NCI-H146 treated with DMSO at 0.1 percent for 48 hours (cell line): Measurements from ENCODE around the gene BBS7.

Experiments
- DNase-seq: peaks from one replicate; lab custom pipeline; 2025; ENCODE audit not compliant: unreplicated experiment; lab: John Stamatoyannopoulos, UW

BBS7 gene, protein sequence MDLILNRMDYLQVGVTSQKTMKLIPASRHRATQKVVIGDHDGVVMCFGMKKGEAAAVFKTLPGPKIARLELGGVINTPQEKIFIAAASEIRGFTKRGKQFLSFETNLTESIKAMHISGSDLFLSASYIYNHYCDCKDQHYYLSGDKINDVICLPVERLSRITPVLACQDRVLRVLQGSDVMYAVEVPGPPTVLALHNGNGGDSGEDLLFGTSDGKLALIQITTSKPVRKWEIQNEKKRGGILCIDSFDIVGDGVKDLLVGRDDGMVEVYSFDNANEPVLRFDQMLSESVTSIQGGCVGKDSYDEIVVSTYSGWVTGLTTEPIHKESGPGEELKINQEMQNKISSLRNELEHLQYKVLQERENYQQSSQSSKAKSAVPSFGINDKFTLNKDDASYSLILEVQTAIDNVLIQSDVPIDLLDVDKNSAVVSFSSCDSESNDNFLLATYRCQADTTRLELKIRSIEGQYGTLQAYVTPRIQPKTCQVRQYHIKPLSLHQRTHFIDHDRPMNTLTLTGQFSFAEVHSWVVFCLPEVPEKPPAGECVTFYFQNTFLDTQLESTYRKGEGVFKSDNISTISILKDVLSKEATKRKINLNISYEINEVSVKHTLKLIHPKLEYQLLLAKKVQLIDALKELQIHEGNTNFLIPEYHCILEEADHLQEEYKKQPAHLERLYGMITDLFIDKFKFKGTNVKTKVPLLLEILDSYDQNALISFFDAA

DNA sequence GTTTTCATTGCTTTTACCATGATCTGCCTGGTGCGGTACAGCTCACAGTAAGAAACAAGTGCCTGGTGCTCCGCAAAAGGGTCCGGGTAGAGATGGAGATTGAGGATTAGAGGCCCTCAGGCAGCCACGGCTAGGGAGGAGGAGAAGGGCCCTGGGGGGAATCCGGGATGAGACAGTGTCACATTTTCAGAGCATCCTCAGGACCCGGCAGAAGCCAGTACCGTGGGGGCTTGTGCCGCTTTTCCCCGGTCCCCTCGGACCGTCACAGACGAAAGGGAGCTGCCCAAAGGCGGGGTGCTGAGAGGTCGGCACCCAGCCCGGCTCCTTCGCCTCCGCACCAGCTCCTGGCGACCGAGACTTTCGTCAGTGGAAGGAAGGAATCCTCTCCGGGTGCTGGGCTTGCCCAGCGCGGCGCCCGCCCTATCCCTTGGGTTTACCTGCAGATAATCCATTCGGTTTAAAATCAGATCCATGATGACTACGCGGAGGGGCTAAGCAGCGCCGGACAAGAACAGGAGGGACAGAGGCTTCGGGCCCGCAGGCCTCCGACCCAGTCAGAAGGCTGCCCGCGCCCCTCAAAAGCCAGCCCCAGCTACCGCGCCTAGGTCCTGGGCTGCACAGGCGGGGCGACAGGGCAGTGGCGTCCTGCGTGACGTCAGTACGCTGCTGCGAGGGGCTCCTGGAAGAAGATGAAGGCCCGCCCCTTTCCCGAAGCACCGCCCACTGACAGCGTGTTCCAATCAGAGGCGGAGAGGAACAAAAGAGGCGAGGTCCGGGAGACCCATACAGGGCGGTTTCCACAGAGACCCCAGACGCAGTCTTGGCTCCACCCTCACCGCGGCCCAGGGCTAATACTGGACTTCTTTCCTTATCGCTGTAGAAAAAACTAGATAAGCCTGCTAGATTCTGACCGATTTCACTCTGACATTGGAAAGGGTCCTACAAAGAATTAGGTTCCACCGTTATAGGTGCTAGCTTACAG lies at the start of gene BBS7:
TSS of gene BBS7 (minus strand) at position 634 of the 982 bp plus-strand sequence. CDS start at position 473, 161 bp downstream.
- DNase-seq = peak; percentile 90

DNA sequence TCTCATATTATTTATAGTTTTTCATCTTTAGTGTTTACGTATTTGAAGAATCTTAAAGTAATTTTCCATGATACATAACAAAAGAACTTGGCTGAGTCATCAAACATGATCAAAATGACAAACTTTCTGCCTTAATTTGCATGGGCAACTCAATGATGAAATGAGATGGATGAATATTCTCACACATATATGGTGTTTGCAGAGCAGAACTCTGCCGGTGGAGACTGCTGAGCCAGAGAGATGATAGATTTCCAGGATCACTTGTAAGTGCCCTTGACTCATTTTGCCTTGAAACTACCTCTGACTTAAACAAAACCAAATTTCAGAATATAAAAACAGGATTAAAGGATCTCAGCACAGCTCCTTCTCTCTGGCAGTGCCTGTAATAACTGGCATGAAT lies 43.4 kb upstream of the BBS7 start:
- DNase-seq = no peak

DNA sequence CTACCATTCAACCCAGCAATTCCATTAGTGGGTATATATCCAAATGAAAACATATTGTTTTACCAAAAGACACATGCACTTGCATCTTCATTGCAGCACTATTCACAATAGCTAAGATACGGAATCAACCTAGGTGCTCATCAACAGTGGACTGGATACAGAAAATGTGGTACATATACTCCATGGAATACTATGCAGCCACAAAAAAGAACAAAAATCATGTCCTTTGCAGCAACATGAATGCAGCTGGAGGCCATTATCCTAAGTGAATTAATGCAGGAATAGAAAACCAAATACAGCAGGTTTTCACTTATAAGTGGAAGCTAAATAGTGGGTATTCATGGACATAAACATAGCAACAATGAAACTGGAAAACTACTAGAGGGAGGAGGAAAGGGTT lies 38.1 kb upstream of the BBS7 start:
- DNase-seq = no peak

DNA sequence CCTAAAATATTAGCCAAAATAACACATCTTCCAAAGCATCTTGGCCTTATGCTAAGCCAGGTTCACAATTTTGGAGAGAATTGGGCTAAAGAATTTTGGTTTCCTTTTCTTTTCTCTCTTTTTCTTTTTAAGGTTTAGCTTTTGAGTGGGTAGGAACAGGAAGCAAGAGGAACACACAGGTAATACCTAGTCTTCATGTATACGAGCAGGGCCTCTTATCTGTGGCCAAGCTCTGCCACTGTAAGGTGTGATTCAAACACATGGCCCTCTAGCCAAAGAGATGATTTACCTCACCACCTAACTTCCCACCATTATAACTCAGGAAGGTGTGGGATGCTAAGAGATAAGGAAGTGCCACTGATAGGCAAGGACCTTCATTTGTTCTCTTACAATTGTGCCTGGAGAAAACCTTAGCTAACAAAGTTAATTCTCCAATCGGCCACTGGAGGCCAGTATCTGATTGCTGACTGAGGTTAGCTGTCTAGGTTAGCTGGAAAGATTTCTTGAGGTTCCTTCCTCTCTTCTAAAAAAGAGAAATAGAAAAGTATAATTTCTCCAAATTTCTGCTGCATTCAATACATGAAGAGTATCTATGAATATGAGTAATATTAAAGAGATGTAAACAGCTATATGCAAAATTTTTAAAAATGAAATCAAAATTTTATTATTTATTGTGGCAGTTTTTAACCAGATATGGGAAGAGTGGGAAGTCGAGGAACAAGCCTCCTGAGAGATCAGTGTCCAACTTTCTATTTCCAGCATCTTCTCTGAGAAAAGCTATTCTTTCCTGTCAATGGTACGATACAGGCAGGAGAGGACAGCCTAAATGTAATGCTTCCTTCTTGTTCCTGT lies 30.1 kb upstream of the BBS7 start:
- peak; percentile 1 for DNase-seq

DNA sequence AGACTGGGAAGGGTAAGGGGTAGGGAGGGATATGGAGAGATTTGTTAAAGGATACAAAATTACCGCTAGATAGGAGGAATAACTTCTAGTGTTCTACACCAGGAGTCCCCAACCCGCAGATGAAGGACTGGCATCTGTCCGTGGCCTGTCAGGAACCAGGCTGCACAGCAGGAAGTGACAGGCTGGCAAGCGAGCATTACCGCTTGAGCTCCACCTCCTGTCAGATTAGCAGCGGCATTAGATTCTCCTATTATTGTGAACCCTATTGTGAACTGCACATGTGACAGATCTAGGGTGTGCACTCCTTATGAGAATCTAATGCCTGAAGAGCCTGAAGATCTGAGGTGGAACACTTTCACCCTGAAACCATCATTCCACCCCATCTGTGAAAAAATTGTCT lies 27.9 kb upstream of the BBS7 start:
- no peak for DNase-seq

GRCh38 chr4:121888134-121888533 lies 17.9 kb upstream of the BBS7 start:
- no peak for DNase-seq

DNA sequence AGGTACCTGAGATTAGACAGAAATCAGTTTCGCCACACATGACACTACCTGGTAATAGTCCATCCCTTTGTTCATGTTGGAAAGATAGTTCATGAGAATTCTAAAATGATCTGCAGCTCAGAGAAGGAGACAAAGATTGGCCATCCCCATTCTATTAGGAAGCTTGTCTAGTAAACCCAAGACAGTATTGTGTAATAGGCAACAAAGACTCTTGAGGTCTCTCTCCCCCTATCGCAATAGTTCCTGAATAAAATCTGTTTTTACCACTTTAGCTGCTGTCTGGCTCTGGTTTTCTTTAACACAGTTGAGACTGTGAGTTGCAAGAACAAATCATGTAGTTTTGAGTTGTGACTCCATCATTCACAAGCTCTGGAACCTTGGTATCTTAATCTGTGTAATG lies 14.8 kb upstream of the BBS7 start:
- DNase-seq = no peak

DNA sequence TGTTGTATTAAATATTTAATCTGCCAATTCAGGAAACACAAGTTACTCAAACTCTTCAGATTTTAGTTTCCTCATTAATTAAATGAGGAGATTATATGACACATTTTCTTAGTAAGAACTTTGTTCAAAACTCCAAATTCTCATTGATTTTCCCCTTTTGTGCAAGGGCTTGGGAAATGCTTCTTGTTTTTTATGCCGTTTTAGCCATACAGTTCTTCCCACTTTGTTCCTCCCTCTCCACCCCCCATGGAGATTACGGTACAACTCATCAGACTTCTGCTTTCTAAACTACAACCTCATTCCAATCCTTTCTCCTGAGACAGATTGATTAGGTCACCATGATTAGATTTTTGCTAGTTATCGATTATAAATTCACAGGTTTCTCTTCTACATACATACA lies 10.9 kb upstream of the BBS7 start:
- no peak for DNase-seq

GRCh38 chr4:121879135-121879534 lies 8.9 kb upstream of the BBS7 start:
- no peak for DNase-seq

GRCh38 chr4:121877041-121877773 lies 6.9 kb upstream of the BBS7 start:
- no peak for DNase-seq

DNA sequence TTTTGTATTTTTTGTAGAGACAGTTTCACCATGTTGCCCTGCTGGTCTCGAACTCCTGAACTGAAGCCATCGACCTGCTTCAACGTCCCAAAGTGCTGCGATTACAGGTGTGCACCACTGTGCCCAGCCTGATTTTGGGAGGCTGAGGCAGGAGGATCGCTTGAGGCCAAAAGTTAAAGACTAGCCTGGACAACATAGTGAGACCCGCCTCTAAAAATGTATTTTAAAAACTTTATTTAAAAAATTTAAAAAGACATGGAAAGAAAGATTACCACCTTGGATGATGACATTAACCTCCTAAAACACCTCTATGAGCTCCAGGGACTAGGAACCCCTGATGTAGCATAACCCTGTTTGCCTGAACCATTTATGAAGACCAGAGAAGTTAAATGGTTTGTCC lies 5.8 kb upstream of the BBS7 start:
- DNase-seq = no peak

GRCh38 chr4:121875652-121876051 lies 5.4 kb upstream of the BBS7 start:
- no peak for DNase-seq

- no peak for DNase-seq
These were observed 3.3 kb upstream of the BBS7 start for GRCh38 chr4:121873604-121874003.

GRCh38 chr4:121863799-121864198 lies 6.5 kb downstream of the BBS7 start:
- no peak for DNase-seq

GRCh38 chr4:121861426-121861825 lies 8.8 kb downstream of the BBS7 start:
- DNase-seq = no peak

DNA sequence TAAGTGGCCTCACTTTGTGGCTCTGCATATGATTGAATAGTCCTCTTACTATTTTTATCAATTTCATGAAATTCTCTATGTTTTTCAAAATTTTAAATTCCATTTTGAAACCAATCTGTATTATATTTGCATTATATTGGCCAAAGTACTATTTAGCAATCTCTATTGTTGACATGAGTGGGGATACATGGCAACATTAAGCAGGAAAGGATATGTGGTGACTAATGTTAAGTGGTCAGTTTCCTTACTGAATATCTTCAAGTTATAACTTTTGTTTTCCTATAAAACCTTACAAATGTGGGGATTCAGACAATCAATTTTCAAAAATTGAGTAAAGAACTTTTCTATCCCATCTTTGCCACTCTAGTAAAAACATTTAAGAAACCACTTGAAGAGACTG lies 10.2 kb downstream of the BBS7 start:
- DNase-seq = no peak

- DNase-seq = no peak
These were observed 18.9 kb downstream of the BBS7 start for GRCh38 chr4:121851354-121851753.

DNA sequence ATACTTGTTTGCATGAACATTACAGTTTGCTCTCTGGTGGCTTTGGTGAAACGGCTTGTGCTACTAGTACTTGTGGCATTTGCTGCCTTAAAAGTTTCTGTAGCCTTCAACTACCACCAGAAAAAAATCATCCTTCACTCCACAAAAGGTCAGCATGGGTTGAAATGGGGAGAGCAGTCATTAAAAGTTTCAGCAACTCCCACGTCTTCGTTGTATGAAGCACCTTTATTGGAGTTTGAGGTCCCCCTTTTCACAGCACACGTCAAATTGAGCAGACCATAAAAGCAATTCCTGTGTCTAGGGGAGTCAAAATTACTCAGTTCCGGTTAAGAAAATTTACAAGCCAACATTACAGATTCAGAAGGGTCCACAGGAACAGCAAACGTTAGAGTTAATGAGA lies 23.6 kb downstream of the BBS7 start:
- DNase-seq = no peak

DNA sequence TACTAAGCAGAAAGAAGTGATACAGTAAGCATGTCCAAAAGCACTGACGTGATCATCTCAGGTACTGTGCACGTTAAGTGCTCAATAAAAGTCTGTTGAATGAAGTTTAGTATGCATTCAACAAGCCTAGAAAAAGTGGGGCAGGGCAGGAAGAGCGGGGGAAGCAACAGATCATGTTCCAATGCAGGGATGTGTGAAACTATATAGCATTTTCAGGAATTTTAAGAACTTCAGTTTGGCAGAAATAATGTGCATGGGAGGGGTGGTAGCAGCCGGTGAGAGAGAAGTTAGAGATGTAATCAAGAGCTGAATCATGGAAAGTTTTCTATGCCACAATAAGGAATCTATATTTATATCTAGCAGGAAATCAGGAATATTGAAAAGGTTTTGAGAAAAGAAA lies 27.4 kb downstream of the BBS7 start:
- no peak for DNase-seq

DNA sequence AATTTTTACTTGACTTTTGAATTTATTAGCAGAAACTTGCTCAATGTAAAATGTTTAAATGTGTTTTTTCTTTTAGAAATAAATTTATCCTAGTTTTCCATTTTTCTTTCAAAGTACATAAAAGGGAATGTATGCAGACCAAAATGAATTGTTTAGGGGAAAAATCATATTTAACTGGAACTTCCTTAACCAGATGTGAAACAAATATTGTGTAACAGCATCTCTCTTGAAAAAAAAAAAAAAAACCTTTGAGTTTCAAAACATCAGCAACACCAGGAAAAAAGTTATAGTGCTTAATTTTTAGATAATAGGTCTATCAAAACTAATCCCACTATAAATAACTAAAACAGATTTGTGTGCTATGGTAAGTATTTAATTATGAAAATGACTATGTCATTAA lies 32.1 kb downstream of the BBS7 start:
- DNase-seq = no peak
